H1 (cell line): ENCODE results near the gene KRTAP10-5.

Source experiments
- CTCF ChIP-seq, 3 experiments: IDR thresholded peaks; 1 replicate in 2 of 3; 2 replicates in 1 of 3; pipeline versions ENCODE4 v1.5.1 to v1.6.1; 2011; ENCODE audit warnings: low read length in 3 of 3, mild to moderate bottlenecking in 3 of 3, inconsistent platforms in 2 of 3, low read depth in 1 of 3, moderate library complexity in 1 of 3; ENCODE audit not compliant: insufficient read depth in 1 of 3; ENCODE audit errors: control extremely low read depth in 1 of 3
- EP300 ChIP-seq, 2 experiments: IDR thresholded peaks; 1 replicate in 1 of 2; 2 replicates in 1 of 2; pipeline ENCODE4 v1.6.1; 2011 to 2012; ENCODE audit warnings: low read depth in 2 of 2, low read length in 2 of 2, mild to moderate bottlenecking in 2 of 2, borderline replicate concordance in 1 of 2, inconsistent platforms in 1 of 2, moderate library complexity in 1 of 2
- FOSL1 ChIP-seq: IDR thresholded peaks from 2 replicates; pipeline ENCODE4 v1.6.1; 2011; ENCODE audit warnings: mild to moderate bottlenecking, low read depth, low read length, moderate library complexity; ENCODE audit not compliant: insufficient read depth
- JUN ChIP-seq: IDR thresholded peaks from 2 replicates; pipeline ENCODE4 v1.6.1; 2011; ENCODE audit warnings: low read depth, mild to moderate bottlenecking, improper control_type of control experiment, low read length
- POLR2A ChIP-seq, 2 experiments: IDR thresholded peaks; 1 replicate in 1 of 2; 2 replicates in 1 of 2; pipeline ENCODE4 v1.6.1; 2011; ENCODE audit warnings: low read depth in 2 of 2, low read length in 2 of 2, mild to moderate bottlenecking in 2 of 2; ENCODE audit errors: control extremely low read depth in 1 of 2
- POLR2AphosphoS5 ChIP-seq: IDR thresholded peaks from 2 replicates; pipeline ENCODE4 v1.6.1; 2011; ENCODE audit warnings: low read depth, low read length
- SP1 ChIP-seq: IDR thresholded peaks from 2 replicates; pipeline ENCODE4 v1.6.1; 2011; ENCODE audit warnings: low read depth, low read length

DNA sequence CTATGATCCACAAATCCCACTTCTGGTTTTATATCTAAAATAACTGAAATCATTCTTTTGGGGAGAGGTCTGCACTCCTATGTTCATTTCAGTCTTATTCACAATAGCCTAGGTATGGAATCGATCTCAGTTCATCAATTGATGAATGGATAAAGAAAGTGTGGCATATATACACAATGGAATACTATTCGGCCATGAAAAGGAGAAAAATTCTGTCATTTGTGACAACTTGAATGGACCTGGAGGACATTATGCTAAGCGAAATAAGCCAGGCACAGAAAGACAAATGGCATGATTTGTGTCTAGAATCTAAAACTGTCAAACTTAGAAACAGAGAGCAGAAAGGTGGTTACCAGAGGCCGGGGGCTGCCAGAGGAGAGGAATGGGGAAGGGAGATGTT lies 26.1 kb upstream of the KRTAP10-5 start:
- TF ChIP-seq POLR2A (IDR thresholded peaks at IDR 0.05; ENCODE audit: control extremely low read depth in 1 of 2, low read depth in 2 of 2, low read length in 2 of 2), result no peak
- TF ChIP-seq EP300 (IDR thresholded peaks at IDR 0.05; ENCODE audit: borderline replicate concordance in 1 of 2, low read depth in 2 of 2, low read length in 2 of 2), result no peak
- no peak for TF ChIP-seq SP1
- TF ChIP-seq CTCF (IDR thresholded peaks at IDR 0.05; ENCODE audit: control extremely low read depth in 1 of 3, insufficient read depth in 1 of 3, low read depth in 1 of 3, low read length in 3 of 3), result no peak
- no peak for TF ChIP-seq POLR2AphosphoS5
- no peak for TF ChIP-seq JUN
- no peak for TF ChIP-seq FOSL1
